Fibroblast of pulmonary artery (primary cell): ENCODE results near the gene SQSTM1.

Experiments
- DNase-seq: peaks from one replicate; pipeline ENCODE4 v3.0.0-alpha.2; 2010; ENCODE audit warnings: low read depth
- H3K4me3 ChIP-seq: replicated peaks from 2 replicates; pipeline ENCODE4 v1.5.1; 2011; ENCODE audit warnings: low read depth, mild to moderate bottlenecking, control low read depth, low read length, moderate library complexity
- TF ChIP-seq, protein P1 (sequence below): IDR thresholded peaks from 2 replicates; pipeline ENCODE4 v1.5.1; 2011; ENCODE audit warnings: mild to moderate bottlenecking, control low read depth, low read length, inconsistent platforms; ENCODE audit errors: missing control alignments

SQSTM1 gene

GRCh38 chr5:179806250-179807048 lies 14.3 kb upstream of the SQSTM1 start, which contains the start of gene MGAT4B:
Gene MGAT4B, minus strand, starts transcription at chr5:179806866. Its CDS starts 283 bp downstream, at chr5:179806583.
- H3K4me3 ChIP-seq = peak within 1 kb of the TSS; percentile 71
- TF ChIP-seq, protein P1, sequence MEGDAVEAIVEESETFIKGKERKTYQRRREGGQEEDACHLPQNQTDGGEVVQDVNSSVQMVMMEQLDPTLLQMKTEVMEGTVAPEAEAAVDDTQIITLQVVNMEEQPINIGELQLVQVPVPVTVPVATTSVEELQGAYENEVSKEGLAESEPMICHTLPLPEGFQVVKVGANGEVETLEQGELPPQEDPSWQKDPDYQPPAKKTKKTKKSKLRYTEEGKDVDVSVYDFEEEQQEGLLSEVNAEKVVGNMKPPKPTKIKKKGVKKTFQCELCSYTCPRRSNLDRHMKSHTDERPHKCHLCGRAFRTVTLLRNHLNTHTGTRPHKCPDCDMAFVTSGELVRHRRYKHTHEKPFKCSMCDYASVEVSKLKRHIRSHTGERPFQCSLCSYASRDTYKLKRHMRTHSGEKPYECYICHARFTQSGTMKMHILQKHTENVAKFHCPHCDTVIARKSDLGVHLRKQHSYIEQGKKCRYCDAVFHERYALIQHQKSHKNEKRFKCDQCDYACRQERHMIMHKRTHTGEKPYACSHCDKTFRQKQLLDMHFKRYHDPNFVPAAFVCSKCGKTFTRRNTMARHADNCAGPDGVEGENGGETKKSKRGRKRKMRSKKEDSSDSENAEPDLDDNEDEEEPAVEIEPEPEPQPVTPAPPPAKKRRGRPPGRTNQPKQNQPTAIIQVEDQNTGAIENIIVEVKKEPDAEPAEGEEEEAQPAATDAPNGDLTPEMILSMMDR = no peak
- peak; percentile 71 for DNase-seq

DNA sequence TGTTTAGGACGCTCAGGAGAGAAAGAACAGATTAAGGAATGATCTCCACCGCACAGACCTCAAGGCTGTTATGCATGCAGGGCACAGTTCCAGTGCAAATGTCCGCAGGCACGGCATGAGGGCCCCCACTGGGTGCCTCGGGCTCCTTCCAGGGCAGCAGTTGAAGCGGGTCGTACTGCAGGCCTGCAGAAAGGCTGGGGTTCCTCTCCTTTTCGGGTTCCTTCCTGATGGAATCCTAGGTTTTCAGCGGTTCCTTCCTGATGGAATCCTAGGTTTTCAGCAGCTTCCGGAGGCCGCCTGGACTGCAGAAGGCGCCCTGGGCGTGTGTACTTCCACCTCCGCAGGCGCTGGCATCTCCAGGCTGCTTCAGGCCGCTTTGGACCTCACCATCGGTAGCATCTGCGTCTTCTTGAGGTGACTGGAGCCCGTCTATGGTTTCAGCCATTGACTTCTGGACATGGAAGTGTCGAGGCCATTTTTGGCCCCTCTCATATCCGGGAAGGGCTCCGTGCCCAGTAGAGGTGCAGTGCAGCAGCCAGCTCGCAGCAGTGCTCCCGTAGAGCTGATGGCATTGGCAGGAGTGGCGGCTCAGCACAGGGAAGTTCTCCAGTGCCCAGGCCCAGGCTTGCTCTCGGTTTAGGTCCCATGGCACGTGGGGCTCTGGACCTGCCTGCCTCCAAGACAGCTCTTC lies 8.4 kb upstream of the SQSTM1 start:
- no peak for DNase-seq
- H3K4me3 ChIP-seq = no peak overlapping the region
- TF ChIP-seq, protein P1 = no peak

DNA sequence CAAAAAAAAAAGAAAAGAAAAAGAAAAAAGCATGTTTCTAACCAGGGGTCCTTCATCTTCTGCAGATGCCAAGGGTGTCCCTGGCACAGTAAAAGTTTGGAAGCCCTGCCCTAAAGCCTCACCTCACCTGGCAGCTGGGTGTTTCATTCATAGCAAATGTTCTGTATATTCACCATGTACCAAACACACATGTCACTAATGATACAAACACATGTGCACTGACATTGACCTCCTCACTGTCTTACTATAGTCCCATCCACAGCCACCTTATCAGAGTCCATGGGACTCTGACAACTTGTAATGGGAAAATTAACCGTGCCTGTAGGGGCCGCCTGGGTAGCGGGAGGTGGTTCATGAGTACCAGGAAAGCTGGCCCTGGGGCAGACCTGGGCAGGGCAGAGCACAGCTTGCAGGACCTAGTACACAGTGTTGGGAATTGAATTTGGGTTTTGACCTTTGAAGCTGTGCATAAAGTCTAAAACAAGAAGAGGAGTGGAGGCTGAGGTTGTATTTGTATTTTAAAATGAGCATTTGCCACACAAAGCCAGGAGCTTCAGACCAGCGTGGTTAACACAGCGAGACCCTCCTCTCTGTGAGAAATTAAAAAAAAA lies 7.6 kb upstream of the SQSTM1 start:
- TF ChIP-seq, protein P1 = no peak
- H3K4me3 ChIP-seq = no peak overlapping the region
- DNase-seq = no peak

GRCh38 chr5:179814090-179814489 lies 6.6 kb upstream of the SQSTM1 start:
- TF ChIP-seq, protein P1 = no peak
- no peak for DNase-seq
- no peak overlapping the region for H3K4me3 ChIP-seq

- TF ChIP-seq, protein P1 = no peak
- no peak for DNase-seq
- no peak overlapping the region for H3K4me3 ChIP-seq
Measured at GRCh38 chr5:179815491-179816249, 5.0 kb upstream of the SQSTM1 start.

DNA sequence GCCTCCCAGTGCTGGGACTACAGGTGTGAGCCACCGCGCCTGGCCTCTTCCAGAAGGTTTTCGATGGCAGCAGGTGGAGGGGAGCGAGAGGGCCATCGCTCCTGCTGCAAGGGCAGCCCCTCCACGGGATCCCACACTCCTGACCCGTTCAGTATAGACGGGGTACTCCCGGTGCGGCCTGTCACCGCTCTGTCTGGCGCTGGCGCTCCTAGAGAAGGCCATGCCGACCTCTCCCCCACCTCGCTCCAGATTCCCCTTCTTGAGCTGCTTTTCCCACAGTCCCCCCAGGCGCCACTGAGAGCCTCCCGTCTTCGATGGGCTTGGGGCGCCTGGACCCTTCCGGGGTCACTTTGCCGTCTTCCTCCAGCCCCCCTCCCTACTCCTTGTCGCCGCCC lies 4.3 kb upstream of the SQSTM1 start:
- no peak for DNase-seq
- peak overlapping the region; percentile 21 for H3K4me3 ChIP-seq
- TF ChIP-seq, protein P1 = no peak
